Measurements from ENCODE around the gene STARD3NL. TPM values are rescaled to one million over a fixed set of nuclear protein-coding genes. Genes with fewer than 3 reads are reported as not detected.
"Not testable (repeated sequence)": the region's sequence is repeated elsewhere in the genome, so short reads cannot be mapped to it uniquely, and the experiment has no call there.

The STARD3NL gene
- total RNA-seq, 1 donor from 2014 or later, result 8.4 TPM

GRCh38 chr7:38269704-38270346 is 91.8 kb downstream of the STARD3NL start:
- not testable (repeated sequence) for ATAC-seq

GRCh38 chr7:38270405-38270804 is 92.4 kb downstream of the STARD3NL start:
- ATAC-seq, result not testable (repeated sequence)

- ATAC-seq, result no peak
Measured at GRCh38 chr7:38273286-38273995, 95.4 kb downstream of the STARD3NL start, which contains the start of gene TARP. TSS of gene TARP (minus strand) at chr7:38273636.

- no peak for ATAC-seq
Measured at GRCh38 chr7:38274486-38274885, 96.4 kb downstream of the STARD3NL start.

- no peak for ATAC-seq
Measured at GRCh38 chr7:38274927-38275620, 97.0 kb downstream of the STARD3NL start.

- no peak for ATAC-seq
Measured at GRCh38 chr7:38276096-38276877, 98.2 kb downstream of the STARD3NL start.

GRCh38 chr7:38280000-38280399 is 102.0 kb downstream of the STARD3NL start:
- ATAC-seq, result no peak
